Stimulated activated CD4-positive, alpha-beta T cell treated with anti-CD3 and anti-CD28 coated beads, Interleukin-2, amount 100 ng/mL, for 24 hours (primary cell): Measurements from ENCODE around the gene ZKSCAN4.
A peak's percentile ranks its signal among the peaks of the same experiment; 100 is the strongest.

Source experiments
- DNase-seq, 2 donors: peaks; one replicate each; pipeline ENCODE4 v3.0.0-alpha.2; 2020

ZKSCAN4 gene

GRCh38 chr6:28248916-28249315 lies 3.2 kb downstream of the ZKSCAN4 start:
- no peak for DNase-seq

- DNase-seq = no peak
Measured at GRCh38 chr6:28245206-28245941, 6.7 kb downstream of the ZKSCAN4 start.

- no peak for DNase-seq
Measured at GRCh38 chr6:28243946-28244345, 8.1 kb downstream of the ZKSCAN4 start.

- no peak for DNase-seq
Measured at GRCh38 chr6:28240471-28240870, 11.6 kb downstream of the ZKSCAN4 start.

GRCh38 chr6:28239636-28240035 lies 12.4 kb downstream of the ZKSCAN4 start:
- no peak for DNase-seq

GRCh38 chr6:28235912-28236452 lies 16.1 kb downstream of the ZKSCAN4 start:
- DNase-seq = no peak

- no peak for DNase-seq
Measured at GRCh38 chr6:28232785-28233184, 19.3 kb downstream of the ZKSCAN4 start.

GRCh38 chr6:28226460-28226859 lies 25.6 kb downstream of the ZKSCAN4 start:
- no peak for DNase-seq

GRCh38 chr6:28225056-28225834 lies 26.8 kb downstream of the ZKSCAN4 start, which contains the start of gene ZSCAN9:
ZSCAN9 (plus strand) TSS chr6:28225275; CDS start chr6:28227085, 1,810 bp downstream.
- DNase-seq = peak; percentile 50 to 55

- DNase-seq = no peak
Measured at GRCh38 chr6:28224131-28225055, 27.7 kb downstream of the ZKSCAN4 start.

GRCh38 chr6:28220257-28221133 lies 31.6 kb downstream of the ZKSCAN4 start:
- DNase-seq = no peak

- DNase-seq = peak; percentile 35 to 64
Measured at GRCh38 chr6:28218312-28219248, 33.5 kb downstream of the ZKSCAN4 start.

GRCh38 chr6:28217890-28218289 lies 34.2 kb downstream of the ZKSCAN4 start:
- DNase-seq = no peak

- no peak for DNase-seq
Measured at GRCh38 chr6:28215425-28215824, 36.6 kb downstream of the ZKSCAN4 start.

GRCh38 chr6:28213213-28213523 lies 38.9 kb downstream of the ZKSCAN4 start:
- no peak for DNase-seq

GRCh38 chr6:28212510-28213212 lies 39.4 kb downstream of the ZKSCAN4 start:
- peak; percentile 65 to 80 for DNase-seq

- no peak for DNase-seq
Measured at GRCh38 chr6:28211840-28212509, 40.1 kb downstream of the ZKSCAN4 start.

GRCh38 chr6:28209753-28210535 lies 42.1 kb downstream of the ZKSCAN4 start:
- no peak for DNase-seq
